Liver (tissue), 9 donors: Measurements from ENCODE around the gene SLC25A53. TPM values are rescaled to one million over a fixed set of nuclear protein-coding genes. Genes with fewer than 3 reads are reported as not detected.

Experiments used
- DNase-seq: peaks from one replicate; pipeline ENCODE4 v3.0.0-alpha.2; 2017; ENCODE audit warnings: low spot score
- H3K27ac ChIP-seq, 2 donors: one replicate each; pipeline ENCODE4 v1.7.0; 2013; ENCODE audit warnings: inconsistent platforms in 2 of 2, low read length in 2 of 2, control low read depth in 1 of 2, low read depth in 1 of 2, mild to moderate bottlenecking in 1 of 2
- H3K27me3 ChIP-seq, 4 donors: one replicate each; pipeline versions ENCODE4 v1.6.1 to v1.7.0; 2013; ENCODE audit warnings: low read length in 3 of 4, inconsistent platforms in 1 of 4, mild to moderate bottlenecking in 1 of 4, moderate library complexity in 1 of 4; ENCODE audit not compliant: control insufficient read depth in 4 of 4, insufficient read depth in 4 of 4
- H3K36me3 ChIP-seq, 4 donors: one replicate each; pipeline versions ENCODE4 v1.6.1 to v1.7.0; 2013; ENCODE audit warnings: low read length in 3 of 4, mild to moderate bottlenecking in 3 of 4, low read depth in 1 of 4, moderate library complexity in 1 of 4; ENCODE audit not compliant: control insufficient read depth in 4 of 4, insufficient read depth in 3 of 4
- H3K4me1 ChIP-seq, 4 donors: one replicate each; pipeline versions ENCODE4 v1.6.1 to v1.7.0; 2013; ENCODE audit warnings: low read length in 3 of 4, mild to moderate bottlenecking in 3 of 4, moderate library complexity in 1 of 4; ENCODE audit not compliant: control insufficient read depth in 4 of 4, insufficient read depth in 4 of 4
- H3K4me3 ChIP-seq, 3 donors: one replicate each; pipeline versions ENCODE4 v1.6.1 to v1.7.0; 2013; ENCODE audit warnings: low read length in 3 of 3, control low read depth in 1 of 3, low read depth in 1 of 3, mild to moderate bottlenecking in 1 of 3
- H3K9ac ChIP-seq, 2 donors: one replicate each; pipeline ENCODE4 v1.7.0; 2013; ENCODE audit warnings: low read length in 2 of 2, mild to moderate bottlenecking in 2 of 2, moderate library complexity in 2 of 2, control low read depth in 1 of 2, low read depth in 1 of 2
- H3K9me3 ChIP-seq, 4 donors: one replicate each; pipeline versions ENCODE4 v1.6.1 to v1.7.0; 2013; ENCODE audit warnings: low read length in 3 of 4; ENCODE audit not compliant: control insufficient read depth in 4 of 4
- ATF3 ChIP-seq: IDR thresholded peaks from 2 replicates; pipeline ENCODE4 v1.6.1; 2016; ENCODE audit warnings: antibody characterized with exemption
- CTCF ChIP-seq: fragments of 150-350 bp; IDR thresholded peaks from 2 replicates; pipeline ENCODE4 v1.5.1; 2017; ENCODE audit warnings: improper control_type of control experiment, low read depth, low read length; ENCODE audit not compliant: missing input control
- EGR1 ChIP-seq, 2 donors: IDR thresholded peaks; 2 replicates each; pipeline ENCODE4 v1.6.1; 2016 to 2018; ENCODE audit warnings: antibody characterized with exemption in 2 of 2, low read depth in 2 of 2
- FOXA2 ChIP-seq: IDR thresholded peaks from 2 replicates; pipeline ENCODE4 v1.6.1; 2016; ENCODE audit warnings: antibody characterized with exemption
- GABPA ChIP-seq, 2 donors: IDR thresholded peaks in 1 of 2; conservative IDR thresholded peaks in 1 of 2; 2 replicates each; pipeline ENCODE4 v1.6.1; 2016; ENCODE audit warnings: antibody characterized with exemption in 2 of 2, mild to moderate bottlenecking in 1 of 2, moderate library complexity in 1 of 2
- HNF4A ChIP-seq, 2 donors: conservative IDR thresholded peaks; 2 replicates each; pipeline ENCODE4 v1.6.1; 2016; ENCODE audit warnings: antibody characterized with exemption in 2 of 2, mild to moderate bottlenecking in 2 of 2
- HNF4G ChIP-seq: IDR thresholded peaks from 2 replicates; pipeline ENCODE4 v1.6.1; 2016; ENCODE audit warnings: antibody characterized with exemption
- JUND ChIP-seq, 2 donors: IDR thresholded peaks; 2 replicates each; pipeline ENCODE4 v1.6.1; 2016; ENCODE audit warnings: antibody characterized with exemption in 2 of 2
- NR2F2 ChIP-seq: IDR thresholded peaks from 2 replicates; pipeline ENCODE4 v1.6.1; 2016; ENCODE audit warnings: antibody characterized with exemption
- RAD21 ChIP-seq, 2 donors: IDR thresholded peaks; 2 replicates each; pipeline ENCODE4 v1.6.1; 2016; ENCODE audit warnings: antibody characterized with exemption in 2 of 2, mild to moderate bottlenecking in 2 of 2
- REST ChIP-seq: IDR thresholded peaks from 2 replicates; pipeline ENCODE4 v1.6.1; 2016; ENCODE audit warnings: antibody characterized with exemption, mild to moderate bottlenecking
- RXRA ChIP-seq, 2 donors: IDR thresholded peaks; 2 replicates each; pipeline ENCODE4 v1.6.1; 2017 to 2018; ENCODE audit warnings: antibody characterized with exemption in 2 of 2, mild to moderate bottlenecking in 1 of 2
- SP1 ChIP-seq: IDR thresholded peaks from 2 replicates; pipeline ENCODE4 v1.6.1; 2018; ENCODE audit warnings: antibody characterized with exemption, mild to moderate bottlenecking
- TAF1 ChIP-seq: conservative IDR thresholded peaks from 2 replicates; pipeline ENCODE4 v1.6.1; 2016; ENCODE audit warnings: antibody characterized with exemption, mild to moderate bottlenecking
- YY1 ChIP-seq: IDR thresholded peaks from 2 replicates; pipeline ENCODE4 v1.6.1; 2016; ENCODE audit warnings: antibody characterized with exemption, mild to moderate bottlenecking
- WGBS: extraction: QIAGEN DNeasy Blood & Tissue Kit; methylation state at CpG from one replicate; pipeline ENCODE4 v1.1.7; 2013; 5-methylcytosine and 5-hydroxymethylcytosine counted together
- polyA plus RNA-seq, 2 donors: library from polyadenylated mRNA; stranded (reverse) in 1 of 2; unstranded in 1 of 2; fragments of 200-250 nt in 1 of 2; fragments of >200 nt in 1 of 2; fragmentation: Nextera tagmentation in 1 of 2; extraction: Ambion mirVana in 1 of 2; gene quantifications; one replicate each; pipeline versions ENCODE4 v1.2.1 to v1.2.3, GENCODE V29; 2013 to 2015
- total RNA-seq, 2 donors: library from RNA; depleted of rRNA; stranded (reverse); fragments of >200 nt; gene quantifications; one replicate each; pipeline ENCODE4 v1.2.3, GENCODE V29; 2014
- donor health status: healthy.
- donor health status: healthy.
- donor health status: healthy.
- donor health status: healthy.
- donor health status: healthy.

Gene SLC25A53
- total and polyA plus RNA-seq, 4 donors = 2.8 to 8.5 (median 7.1) TPM

- DNase-seq = no peak
- Histone ChIP-seq H3K9ac (no peak overlapping the region), H3K27ac (no peak overlapping the region), H3K4me1 (peaks cover 1 to 8% (median 6%) of the 10 kb centered on the region in 4 donors), H3K27me3 (no peaks in the 10 kb centered on the region), H3K9me3 (no peaks in the 10 kb centered on the region), H3K36me3 (no peaks in the 10 kb centered on the region), H3K4me3 (no peak overlapping the region)
- WGBS = 68% methylated on average over 1 of the region's 1 CpG
- TF ChIP-seq GABPA (IDR thresholded peaks at IDR 0.05 in 1 of 2, conservative IDR thresholded peaks at IDR 0.05 in 1 of 2) = no peak
- no peak for TF ChIP-seq RAD21 (IDR thresholded peaks at IDR 0.05)
- no peak for TF ChIP-seq HNF4A (conservative IDR thresholded peaks at IDR 0.05)
- no peak for TF ChIP-seq JUND (IDR thresholded peaks at IDR 0.05)
- no peak for TF ChIP-seq SP1
- TF ChIP-seq TAF1 = no peak
- TF ChIP-seq HNF4G = no peak
- TF ChIP-seq NR2F2 = no peak
- no peak for TF ChIP-seq FOXA2
- no peak for TF ChIP-seq RXRA (IDR thresholded peaks at IDR 0.05)
- no peak for TF ChIP-seq CTCF
- no peak for TF ChIP-seq REST
- no peak for TF ChIP-seq ATF3
- no peak for TF ChIP-seq EGR1 (IDR thresholded peaks at IDR 0.05; ENCODE audit: low read depth in 2 of 2)
Observed at GRCh38 chrX:104151037-104151436, 5.8 kb downstream of the SLC25A53 start.

GRCh38 chrX:104141087-104141760 lies 15.6 kb downstream of the SLC25A53 start:
- Histone ChIP-seq H3K27ac (no peak overlapping the region), H3K4me3 (no peak overlapping the region), H3K9me3 (no peaks in the 10 kb centered on the region), H3K27me3 (no peaks in the 10 kb centered on the region), H3K36me3 (peaks cover 0 to 2% (median 0%) of the 10 kb centered on the region in 4 donors), H3K9ac (no peak overlapping the region), H3K4me1 (peaks cover 0 to under 1% (median 0%) of the 10 kb centered on the region in 4 donors)
- TF ChIP-seq REST (no peak), HNF4G (no peak), SP1 (no peak), ATF3 (no peak), RXRA (IDR thresholded peaks at IDR 0.05) (no peak), YY1 (no peak), HNF4A (conservative IDR thresholded peaks at IDR 0.05) (no peak)
- no peak for DNase-seq
- WGBS = 95% methylated on average over 8 of the region's 8 CpGs
